HG02981 (cell line): ENCODE data around the gene VPS37C.
"Not testable (repeated sequence)": the region's sequence is repeated elsewhere in the genome, so short reads cannot be mapped to it uniquely, and the experiment has no call there.

Experiments
- ATAC-seq: cut with Tn5 transposase; IDR thresholded peaks from one replicate; pipeline ENCODE4 v1.9.1; 2021; ENCODE audit warnings: mild to moderate bottlenecking, moderate library complexity; ENCODE audit not compliant: unreplicated experiment

Gene VPS37C

DNA sequence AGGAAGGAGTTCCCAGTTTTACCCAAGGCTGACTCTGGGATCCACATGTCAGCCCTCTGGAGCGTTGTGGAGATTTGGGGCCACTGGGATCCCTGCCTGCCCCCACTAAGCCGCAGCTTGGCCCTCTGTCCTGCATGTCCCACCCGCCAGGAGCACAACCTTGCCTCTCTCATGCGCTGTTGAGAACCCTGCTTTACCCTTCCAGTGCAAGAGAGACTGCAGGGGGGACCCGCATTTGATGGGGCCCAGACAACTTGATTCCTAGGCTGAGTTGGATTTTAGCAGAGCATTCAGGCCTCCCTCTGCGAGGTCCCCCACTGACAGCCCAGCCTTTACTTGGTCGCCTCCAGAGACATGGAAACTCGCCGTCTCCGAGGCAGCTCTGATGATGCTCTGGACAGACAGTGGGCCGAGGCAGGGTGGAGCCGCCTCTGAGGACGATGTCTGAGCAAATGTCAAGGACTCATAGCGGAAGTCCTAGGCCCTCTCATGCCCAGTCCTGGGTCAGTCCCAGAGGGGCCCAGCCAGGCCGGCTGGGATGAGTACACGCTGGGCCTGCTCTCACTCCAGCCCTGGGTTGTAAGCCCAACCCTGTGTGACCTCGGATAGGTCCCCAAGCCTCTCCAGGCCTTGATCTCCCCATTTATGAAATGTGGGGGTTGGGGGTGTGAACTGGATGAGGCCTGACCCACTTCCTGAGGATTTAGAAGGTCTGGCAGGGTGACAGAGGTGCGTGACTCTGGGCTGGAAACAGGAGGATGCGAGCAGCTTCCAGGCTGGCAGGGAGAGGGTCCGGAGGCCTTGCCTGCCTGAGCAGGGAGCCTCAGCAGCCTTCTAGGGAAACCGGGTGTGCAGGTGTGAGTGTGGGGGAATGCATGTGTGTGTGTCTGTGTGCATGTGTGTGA is 58.3 kb downstream of the VPS37C start:
- ATAC-seq: no peak

DNA sequence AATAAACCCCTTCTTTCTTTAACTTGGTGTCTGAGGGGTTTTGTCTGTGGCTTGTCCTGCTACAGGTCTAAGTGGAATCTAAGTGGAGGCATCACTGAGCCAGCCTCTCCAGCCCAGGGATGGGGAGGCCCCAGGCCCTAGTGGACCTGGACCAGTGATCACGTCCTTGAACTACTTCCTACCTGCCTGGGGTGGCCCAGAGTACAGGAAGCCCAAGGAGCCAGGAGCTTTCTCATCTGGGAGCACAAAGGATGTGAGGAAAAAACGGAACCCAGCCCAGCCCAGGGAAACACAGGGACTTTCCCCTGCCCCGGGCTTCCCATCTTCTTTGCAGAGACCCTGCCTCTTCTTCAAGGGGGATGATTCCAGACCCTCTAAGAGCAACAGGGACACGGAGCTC is 62.4 kb downstream of the VPS37C start:
- ATAC-seq: no peak

DNA sequence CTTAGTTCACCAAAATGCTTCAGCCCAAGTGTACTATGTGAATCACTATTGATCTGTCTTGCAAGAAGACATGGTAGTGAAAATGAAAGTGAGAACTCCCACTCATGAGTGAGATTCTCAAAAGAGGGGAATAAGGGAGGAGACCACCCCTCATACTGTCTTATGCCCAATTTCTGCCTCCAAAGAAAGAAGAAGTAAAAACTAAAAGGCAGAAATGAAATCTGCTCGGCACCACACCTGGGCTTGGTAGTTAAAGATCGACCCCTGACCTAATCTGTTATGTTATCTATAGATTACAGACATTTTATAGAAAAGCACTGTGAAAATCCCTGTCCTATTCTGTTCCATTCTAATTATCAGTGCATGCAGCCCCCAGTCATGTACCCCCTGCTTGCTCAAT is 63.0 kb downstream of the VPS37C start:
- not testable (repeated sequence) for ATAC-seq

DNA sequence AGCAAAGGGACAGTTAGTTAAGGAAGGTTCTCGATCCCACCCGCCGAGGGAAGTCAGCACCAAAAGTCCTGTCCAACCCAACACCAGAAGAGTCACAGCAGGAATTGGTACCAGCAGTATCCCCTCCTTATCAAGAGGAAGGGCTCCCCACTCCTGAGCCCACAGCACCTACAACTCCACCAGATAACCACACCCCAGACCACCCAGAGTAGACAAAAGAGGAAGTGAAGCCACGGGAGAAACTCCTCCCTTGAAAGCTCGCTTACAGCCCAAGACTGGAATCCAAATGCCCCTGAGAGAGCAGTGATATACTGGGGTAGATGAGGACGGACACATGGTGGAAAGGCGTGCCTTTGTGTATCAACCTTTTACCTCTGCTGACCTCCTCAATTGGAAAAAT is 66.2 kb downstream of the VPS37C start:
- ATAC-seq: no peak

DNA sequence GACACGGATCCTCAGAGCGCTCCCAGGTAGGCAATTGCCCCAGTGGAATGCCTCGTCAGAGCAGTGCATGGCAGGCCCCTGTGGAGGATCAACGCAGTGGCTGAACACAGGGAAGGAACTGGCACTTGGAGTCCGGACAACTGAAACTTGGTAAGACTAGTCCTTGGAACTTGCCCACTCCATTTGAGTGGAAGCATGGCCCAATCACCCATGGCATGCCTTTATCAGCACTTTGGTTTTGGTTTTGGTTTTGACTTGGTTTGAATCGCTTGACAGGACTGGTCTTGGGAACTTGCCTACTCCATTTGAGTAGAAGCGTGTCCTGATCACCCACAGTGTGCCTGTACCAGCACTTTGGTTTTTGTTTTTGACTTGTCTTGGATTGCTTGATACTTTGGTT is 67.1 kb downstream of the VPS37C start:
- not testable (repeated sequence) for ATAC-seq

DNA sequence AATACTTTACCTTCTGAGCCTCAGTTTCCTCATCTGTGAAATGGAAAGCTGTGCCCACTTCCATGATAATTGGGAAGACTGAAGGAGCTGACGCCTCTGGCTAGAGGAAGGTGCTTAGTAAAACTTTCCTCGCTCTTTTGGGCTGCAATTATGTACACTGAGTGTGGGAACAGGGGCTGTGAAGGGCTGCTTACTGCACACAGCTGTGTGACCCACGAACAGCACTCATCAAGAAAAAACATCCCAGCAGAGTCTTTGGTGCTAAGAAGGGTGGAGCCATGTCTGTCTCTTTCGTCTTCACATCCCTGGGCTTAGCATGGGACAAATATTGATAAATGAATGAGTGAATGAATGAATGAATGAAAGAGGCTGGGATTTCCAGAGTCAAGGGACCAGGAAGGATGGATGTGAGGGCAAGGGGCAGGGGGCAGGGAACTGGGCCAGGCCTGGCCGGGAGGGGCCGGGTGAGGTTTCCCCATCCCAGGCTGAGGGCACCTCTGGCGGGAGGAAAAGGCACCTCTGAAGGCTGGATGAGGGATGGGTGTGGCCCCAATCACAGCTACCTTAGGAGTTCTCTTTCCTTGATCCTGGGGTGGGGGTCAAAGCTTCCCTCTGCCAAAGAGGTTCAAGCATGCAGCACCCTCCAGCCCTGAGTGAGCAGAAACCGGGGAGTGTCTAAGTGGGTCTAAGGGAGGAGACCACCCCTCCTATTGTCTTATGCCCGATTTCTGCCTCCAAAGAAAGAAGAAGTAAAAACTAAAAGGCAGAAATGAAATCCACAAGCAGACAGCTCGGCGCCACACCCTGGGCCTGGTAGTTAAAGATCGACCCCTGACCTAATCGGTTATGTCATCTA is 68.1 kb downstream of the VPS37C start:
- no peak for ATAC-seq

DNA sequence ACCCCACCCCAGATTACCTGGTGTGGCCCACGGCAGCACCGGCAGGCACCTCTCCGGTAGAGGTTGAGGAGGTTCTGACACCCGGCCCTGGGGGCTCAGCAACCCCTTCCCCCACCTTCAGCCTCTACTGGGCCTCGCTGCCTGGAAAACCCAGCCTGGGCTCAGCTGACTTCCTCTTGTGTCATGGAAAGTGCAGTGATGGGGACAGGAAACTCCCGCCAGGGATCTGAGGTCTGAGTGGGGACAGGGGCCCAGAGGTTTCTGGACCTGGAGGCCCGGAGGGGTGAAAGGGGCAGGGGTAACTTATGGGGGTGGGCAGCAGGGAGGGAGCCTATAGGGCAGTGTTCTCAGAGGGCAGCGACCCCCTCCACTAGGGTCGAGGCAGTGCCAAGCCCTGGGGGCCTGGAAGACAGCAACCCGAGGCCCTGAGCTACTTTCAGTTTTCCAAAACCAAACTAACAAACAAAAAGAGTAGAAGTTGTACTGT is 68.9 kb downstream of the VPS37C start:
- ATAC-seq: no peak

DNA sequence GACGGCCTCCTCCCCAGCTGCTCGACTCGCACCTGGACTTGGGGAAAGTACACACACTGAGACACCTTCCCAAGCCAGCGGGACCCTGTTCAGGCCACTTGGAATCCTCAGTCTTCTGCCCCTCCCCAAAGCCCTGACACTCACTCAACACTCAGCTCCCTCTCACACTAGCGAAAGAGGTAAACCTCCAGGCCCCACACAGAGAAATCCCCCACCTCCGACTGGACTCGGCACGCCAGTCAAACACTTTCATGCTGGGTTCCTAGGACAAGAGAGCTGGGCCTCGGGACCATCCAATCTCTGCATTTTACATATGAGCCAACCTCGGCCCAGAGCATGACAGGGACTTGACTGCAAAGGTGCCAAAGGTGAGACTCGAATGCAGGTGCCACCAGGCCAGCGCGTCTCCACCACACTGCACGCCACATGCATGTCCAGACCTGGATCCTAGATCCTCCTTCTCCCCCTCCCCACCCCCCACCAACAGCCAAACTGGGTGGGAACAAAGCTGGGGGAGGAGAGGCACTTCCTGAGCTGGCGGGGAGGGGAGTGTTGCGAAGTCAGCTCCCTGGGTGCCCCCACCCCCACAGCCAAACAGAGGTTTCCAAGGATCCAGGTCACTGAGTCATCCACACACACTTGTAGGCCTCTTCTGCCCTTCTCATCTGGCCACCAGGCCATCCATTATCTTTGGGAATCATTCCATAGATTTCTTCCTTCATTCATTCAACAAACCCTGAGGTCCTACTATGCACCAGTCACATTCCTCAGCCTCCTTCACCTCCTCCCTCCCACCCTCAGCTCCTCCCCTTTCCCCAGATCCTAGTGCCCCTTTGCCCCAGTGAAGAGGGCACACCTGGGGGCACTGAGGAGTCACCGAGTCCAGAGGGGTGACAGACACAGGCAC is 69.6 kb downstream of the VPS37C start:
- ATAC-seq: no peak

DNA sequence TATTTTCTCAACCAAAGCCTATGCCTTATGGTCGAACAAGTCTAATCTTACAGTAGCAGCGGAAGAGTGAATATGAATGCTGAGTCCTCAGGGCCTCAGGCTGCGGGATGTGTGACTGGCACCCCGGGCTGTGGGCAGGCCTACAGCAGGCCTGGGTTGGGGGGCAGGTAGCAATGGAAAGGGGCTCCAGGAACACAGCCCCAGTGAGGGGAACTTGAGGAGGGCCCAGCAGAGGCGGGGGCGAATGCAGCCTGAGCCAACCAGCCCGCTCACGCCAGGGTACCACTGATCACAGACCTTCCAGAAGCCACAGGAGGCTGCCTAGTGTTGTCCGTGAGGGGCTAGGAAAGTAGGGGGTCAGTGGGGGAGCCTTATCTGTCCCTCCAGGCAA is 70.2 kb downstream of the VPS37C start:
- ATAC-seq: no peak

DNA sequence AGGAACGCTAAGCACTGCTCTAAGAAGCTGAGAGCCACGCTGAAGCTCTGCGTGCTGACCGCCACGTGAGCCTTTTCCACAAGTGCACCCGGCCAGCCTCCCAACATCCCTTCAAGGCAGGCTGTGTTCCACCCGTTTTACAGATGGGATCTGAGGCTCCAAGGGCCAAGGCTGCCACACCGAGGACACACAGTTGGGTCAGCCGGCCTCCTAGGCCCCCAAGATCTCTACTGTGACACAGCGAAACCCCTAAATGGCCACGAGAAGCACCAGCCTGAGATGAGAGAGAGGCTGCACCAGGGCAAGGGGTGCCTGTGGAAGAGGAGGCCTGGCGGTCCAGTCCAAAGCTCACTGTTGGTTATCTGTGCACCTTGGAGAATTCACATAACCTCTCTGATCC is 70.7 kb downstream of the VPS37C start:
- ATAC-seq: no peak

DNA sequence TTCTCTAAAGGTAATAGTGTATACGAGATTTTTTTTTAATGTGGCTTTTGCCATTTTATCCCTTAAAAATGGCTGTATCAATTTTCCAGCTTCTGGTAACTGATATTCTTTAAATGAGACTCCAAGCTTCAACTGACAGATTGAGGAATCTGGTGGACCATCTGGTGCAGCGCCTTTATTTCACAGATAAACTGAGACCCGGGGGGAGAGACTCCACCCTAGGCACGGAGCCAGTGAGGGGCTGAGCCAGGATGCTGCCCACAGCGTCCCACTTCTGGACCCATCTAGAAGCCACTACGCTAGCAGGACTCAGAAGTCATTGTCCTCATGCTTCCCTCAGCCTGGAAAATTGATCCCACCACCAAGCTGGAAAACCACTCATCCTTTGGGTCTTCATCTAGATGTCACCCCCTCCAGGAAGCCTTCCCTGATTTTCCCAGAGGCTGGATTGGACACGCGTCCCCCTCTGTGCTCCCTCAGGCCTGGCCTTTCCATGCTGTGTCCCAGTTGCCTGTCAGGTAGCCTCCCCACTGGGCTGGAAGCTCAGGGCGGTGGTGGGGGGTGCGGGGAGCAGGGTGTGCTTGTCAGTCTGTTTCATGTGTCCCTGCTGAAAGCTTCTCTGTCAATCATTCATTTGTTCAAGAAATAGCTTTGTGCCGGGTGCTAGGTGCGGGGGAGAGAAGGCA is 71.3 kb downstream of the VPS37C start:
- ATAC-seq: no peak

DNA sequence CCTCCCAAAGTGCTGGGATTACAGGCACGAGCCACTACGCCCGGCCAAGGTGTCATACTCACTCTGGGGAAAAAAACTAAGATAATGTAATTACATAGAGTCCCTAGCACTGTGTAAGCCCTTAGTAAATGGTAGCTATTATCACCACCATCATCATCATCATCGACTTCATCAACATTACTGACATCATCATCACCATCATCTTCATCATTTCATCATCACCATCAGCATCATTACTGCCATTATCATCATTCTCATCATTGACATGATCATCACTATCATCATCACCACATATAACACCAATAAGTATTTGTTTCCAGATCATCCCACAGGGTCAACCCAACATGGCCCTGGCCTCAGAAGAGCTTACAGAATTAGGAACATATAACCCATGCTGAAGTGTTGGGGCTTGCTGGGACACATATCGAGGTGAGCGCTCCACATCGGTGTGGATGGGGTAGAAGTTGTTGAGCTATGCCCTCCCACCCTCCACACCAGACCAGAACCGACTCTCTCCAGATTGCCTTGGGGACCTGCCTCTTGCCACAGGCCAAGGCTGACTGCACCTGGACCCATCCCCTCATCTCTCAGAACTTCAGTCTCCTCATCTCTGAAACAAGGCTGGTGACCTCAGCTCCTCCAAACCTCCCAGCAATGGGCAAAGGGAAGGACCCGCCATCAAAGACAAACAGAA is 73.7 kb downstream of the VPS37C start:
- ATAC-seq: no peak

DNA sequence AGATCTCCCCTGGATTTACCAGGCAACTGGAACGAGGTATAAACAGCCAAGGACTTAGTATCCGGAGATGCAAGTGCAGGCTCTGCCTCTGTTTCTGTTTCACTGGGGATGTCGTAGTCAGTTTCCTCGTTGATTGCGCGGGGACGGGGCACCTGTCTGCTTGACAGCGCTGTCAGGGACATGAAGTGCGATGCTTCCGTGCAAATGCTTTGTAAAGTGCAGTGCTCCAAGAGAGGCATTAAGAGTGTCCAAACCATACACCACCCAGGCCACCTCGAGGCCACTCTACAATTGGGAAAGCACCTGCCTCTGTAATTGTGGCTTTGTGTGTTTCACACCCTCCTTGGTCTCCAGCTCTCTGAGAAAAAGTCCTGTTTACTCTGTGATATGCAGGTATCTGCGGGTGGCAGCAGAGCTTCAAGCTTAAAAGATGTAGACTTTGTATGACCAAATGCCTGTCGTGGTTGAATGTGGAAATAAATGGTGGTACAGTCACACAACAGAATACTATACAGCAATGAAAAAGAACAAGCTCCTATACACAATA is 77.6 kb downstream of the VPS37C start:
- no peak for ATAC-seq

DNA sequence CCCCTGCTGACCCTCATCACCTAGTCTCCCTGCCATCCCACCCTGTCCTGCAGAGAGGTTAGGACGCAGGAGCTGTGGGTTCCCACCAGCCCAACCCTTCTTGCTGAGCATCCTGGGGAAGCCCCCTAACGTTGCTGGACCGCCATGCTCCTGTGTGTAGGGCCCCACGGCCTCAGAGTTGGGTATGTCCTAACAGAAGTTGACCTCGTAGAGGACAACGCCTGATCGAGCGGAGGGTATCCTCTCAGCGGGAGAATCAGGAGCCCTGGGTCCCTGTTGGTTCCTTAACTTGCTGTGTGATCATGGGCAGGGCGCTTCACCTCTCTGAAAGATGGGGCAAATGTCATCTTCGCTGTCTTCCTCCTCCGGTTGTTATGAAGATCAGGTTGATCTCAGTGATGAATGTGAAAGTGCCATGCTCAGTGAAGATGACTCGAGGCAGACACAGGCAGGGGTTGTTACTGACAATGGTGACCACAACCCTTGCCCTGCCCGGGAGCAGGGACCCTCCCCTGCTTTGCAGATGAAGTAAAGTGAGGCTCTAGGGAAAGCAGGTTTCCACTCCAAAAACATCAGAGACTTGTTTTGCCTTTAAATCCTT is 78.2 kb downstream of the VPS37C start:
- ATAC-seq: no peak

DNA sequence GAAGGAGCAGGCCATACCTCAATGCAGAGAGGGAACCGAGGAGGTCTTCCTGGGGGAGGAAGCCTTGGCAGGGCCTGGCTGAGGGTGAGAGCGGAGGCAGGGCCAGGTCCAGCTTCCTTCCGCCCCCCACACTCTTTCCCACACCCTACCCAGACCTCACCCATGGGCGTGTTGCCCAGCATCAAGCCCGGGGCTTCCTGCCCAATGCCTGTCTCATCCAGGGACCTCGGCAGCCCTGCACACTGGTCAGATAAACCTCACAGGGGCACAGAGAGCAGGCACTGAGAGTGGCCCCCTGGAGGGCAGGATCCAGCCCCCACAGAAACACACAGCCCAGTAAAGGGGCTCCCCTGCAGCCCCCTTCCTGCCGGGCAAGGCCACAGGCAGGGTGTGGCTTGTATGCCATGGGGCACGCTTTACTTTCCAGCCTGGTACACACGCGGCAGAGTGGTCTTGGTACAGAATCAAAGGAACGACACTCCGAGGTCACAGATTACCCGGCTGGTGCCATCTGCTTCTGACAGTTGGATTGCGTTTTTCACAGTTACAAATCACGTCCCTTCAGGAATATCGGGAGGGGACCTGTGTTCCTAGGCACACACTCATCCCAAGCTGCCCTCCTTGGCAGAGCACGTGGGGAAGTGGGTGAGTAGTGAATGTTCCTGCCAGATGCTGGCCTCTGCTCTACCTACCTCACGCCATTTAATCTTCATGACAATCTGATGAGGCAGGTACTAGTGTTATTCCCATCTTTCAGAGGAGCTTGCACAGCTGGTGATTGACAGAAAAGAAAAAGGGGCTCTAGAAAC is 79.0 kb downstream of the VPS37C start:
- ATAC-seq: no peak

DNA sequence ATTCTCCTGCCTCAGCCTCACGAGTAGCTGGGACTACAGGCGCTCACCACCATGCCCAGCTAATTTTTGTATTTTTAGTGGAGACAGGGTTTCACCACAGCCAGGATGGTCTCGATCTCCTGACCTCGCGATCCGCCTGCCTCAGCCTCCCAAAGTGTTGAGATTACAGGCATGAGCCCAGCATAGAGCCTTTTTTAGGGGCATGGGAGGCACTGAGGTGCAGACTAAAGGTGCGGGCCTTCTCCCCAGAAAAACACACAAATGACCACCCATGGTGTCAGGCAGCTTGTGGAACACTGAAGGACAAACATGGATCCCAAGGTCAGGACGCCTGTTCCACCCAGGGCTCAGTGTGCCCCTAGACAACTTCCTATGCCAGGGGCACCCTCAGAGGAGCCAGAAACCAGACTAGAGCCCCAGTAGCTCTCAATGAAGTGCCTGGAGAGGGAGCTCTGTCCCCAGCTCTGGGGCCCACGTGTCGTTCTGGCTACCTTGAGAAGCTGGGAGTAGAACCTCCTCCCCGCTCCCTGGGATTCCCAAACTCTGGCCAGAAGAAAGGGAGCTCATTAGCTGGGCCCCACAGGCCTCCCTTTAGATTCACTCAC is 80.1 kb downstream of the VPS37C start:
- ATAC-seq: no peak

DNA sequence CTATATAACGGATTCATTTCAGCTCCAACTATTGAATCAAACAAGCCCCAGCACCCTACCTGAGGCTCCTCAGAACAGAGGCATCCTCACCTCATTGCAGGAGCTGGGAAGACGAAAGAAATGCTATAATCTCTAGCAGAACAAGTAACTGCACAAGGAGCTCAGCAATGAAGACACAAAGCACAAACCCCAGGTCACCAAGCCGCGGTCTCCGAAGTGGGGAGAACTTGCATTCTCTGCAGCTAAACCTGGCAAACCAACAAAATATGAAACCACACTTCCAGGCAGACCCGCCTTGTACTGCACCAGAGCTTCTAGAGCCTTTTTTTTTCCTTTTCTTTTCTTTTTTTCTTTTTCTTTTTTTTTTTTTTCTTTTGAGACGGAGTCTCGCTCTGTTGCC is 80.7 kb downstream of the VPS37C start:
- no peak for ATAC-seq
